Activated effector memory CD4-positive, alpha-beta T cell treated with anti-CD3 and anti-CD28 coated beads, Interleukin-2, amount 50 U/mL, for 16 hours (primary cell): ENCODE measurements around the gene PHACTR1.
"Not testable (repeated sequence)": the region's sequence is repeated elsewhere in the genome, so short reads cannot be mapped to it uniquely, and the experiment has no call there.

ENCODE experiments used
- DNase-seq: peaks from one replicate; pipeline ENCODE4 v3.0.0-alpha.2; 2020

Gene PHACTR1

GRCh38 chr6:12716298-12716916 is at the start of gene PHACTR1:
Gene PHACTR1, plus strand, starts transcription at chr6:12716767.
- no peak for DNase-seq

DNA sequence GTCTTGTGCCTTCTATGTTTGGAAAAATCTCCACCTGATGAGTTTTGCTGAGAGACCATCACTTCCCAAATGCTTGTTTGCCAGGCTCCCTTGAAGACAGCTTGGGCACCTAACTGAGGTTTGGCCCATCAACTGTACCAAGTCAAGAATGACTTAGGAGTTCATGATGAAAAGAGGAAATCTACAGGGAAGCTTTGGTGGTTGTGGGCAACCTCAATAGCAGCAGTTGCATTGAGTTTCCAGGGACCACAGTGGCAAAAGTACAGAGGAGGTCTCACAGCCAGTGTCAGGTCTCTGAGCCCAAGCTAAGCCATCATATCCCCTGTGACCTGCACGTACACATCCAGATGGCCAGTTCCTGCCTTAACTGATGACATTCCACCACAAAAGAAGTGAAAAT is 49.7 kb upstream of the PHACTR1 start:
- DNase-seq = no peak

GRCh38 chr6:12675931-12676330 is 40.6 kb upstream of the PHACTR1 start:
- no peak for DNase-seq

DNA sequence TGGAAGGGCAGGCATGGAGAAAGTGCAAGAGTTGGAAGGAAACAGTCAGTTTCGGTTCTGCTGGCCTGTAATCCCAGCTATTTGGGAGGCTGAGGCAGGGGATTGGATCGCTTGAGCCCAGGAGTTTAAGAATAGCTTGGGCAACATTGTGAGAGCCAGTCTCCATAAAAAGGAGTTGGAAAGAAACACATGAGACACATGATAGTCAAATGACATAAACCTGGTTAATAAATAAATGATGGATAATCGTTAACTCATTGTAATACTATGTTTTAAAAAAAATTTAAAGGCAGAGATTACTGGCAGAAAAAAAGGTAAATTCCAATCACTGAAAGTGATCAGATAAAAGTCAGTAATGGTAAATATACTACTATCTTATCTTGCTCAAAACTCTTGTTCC is 37.2 kb upstream of the PHACTR1 start:
- DNase-seq = no peak

DNA sequence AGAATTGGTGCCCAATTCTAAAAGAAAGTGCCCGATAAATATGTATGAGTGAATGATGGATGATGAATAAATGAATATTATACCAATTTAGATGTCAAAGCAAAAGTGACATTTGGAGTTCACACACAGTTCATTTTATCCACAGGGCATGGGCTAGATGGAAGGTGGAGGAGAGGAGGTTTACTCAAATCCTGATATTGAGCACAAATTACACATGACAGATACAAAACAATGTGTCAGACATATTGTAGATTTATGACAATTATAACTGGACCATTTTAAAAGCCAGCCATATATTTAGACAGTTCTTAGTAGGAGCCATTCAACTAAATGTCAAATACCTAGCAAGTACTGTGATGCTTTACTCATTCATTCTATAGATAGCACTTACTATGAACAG is 23.4 kb upstream of the PHACTR1 start:
- DNase-seq = no peak

DNA sequence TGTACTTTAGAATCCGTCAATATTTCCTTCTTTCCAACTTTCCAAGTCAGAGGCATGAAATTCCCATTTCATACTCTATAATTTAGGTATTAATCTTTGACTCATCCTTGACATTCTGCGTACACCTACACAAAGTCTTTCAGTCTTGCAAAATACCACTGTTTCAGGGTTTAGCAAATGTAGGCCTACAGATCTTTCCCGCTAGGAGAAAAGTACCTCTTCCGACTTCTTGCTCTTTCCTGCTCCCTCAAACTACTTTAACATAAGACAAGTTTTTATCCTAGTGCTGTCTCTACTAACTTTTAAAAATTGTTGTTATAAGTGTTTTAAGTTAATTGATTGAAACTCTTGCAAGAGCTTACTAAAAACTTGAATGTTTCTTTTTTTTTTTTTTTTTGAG is 18.3 kb upstream of the PHACTR1 start:
- DNase-seq = no peak

DNA sequence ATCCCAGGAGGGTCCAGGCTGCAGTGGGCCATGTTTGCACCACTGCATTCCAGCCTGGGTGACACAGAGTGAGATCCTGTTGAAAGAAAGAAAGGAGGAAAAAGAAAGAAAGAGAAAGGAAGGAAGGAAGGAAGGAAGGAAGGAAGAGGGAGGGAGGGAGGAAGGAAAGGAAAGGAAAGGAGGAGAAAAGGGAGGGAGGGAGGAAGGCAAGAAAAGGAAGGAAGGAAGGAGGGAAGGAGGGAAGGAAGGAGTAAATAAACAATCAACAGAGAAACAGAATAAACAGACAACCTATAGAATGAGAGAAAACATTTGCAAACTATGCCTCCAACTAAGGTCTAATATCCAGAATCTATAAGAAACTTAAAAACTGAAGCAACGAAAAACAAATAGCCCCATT is 11.6 kb upstream of the PHACTR1 start:
- no peak for DNase-seq

DNA sequence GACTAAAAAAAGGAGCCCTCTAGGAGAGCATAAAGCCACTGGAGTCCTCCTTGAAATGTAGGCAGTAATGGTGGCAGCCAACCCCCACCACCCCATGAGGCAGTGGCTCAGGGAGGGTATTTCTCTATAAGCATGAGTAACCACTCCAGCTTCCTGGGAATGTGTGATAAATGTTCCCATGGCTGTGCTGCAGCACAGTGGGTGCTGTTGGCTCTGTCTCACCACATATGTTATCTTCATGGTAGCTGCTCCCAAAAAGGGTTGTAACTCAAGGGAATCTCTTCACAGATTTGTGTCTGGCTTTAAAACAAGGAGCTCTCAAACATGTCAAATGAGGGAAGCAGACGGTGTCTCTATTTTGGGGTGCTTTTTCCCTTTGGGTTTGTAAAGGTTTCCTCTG is 7.5 kb upstream of the PHACTR1 start:
- DNase-seq = no peak

DNA sequence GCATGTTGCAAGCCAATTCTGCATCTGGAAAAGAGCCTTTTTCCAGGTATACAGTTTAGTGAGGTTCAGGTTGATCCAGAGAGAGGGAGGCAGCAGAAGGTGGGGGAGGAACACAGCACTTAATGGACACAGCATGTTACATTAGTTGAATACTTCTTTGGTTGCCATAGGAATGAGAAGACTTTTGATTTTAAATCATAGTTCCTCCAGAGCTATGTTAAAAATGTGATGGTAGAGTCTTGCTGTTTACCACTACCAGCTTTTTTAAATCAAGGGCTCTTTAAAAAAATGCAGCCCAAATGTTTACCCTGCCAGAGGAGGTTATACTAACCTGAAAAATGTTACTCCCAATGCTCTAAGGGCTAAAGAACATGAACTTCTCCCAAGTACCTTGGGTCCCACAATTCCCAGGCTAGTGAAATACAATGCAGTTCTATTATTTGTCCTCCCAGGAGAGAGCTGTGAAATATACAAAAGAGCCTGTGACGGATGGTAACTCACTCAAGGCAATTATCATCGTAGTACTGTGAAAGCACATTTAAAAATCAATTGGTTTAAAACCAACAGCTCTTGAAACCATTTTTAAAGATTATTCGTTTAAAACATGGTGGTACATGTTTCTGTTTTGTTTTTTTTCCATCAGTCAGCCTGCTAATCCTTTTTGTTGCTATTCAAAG is 6.9 kb upstream of the PHACTR1 start:
- no peak for DNase-seq

DNA sequence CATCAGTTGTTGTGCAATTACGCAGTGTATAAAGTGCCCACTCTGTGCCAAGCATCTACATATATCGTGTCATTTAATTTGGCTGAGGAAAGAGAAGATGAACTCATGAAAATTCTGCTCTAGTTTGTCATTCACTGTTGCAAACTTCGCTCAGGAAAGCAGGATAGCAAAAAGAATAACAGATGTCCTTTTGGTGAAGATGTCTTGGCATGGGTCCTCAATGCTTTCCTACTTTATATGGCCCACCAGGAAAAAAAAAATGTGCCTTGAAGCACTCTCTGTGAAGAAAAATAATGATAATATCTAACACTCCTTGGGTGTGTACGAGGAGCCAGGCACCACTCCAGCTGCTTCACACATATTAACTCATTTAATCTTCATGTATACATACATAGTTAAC is 5.6 kb upstream of the PHACTR1 start:
- no peak for DNase-seq

- DNase-seq = no peak
Observed at GRCh38 chr6:12714022-12714421, 2.5 kb upstream of the PHACTR1 start.

DNA sequence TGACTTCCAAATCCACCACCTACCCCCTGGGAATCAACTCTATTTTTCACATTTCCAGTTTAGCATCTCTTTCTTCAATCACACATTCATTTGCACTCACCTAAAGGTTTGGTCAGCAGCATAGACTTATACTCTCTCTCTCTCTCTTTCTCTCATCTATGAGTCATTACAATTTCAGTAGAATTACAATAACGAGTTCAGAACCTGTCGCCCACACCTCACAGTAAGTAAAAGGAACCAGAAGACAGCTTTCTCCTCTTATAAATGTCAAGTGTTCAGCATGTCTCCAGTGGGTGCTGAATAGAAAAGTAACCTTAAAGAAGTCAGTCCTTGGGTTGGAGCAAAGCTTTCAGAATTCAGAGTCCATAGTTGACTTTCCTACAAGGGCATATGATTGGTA is 1.1 kb upstream of the PHACTR1 start:
- no peak for DNase-seq

- DNase-seq = no peak
Observed at GRCh38 chr6:12717356-12717755, 789 bp downstream of the PHACTR1 start.

GRCh38 chr6:12718015-12718414 is 1.4 kb downstream of the PHACTR1 start:
- no peak for DNase-seq

- DNase-seq = no peak
Observed at GRCh38 chr6:12719017-12719416, 2.5 kb downstream of the PHACTR1 start.

DNA sequence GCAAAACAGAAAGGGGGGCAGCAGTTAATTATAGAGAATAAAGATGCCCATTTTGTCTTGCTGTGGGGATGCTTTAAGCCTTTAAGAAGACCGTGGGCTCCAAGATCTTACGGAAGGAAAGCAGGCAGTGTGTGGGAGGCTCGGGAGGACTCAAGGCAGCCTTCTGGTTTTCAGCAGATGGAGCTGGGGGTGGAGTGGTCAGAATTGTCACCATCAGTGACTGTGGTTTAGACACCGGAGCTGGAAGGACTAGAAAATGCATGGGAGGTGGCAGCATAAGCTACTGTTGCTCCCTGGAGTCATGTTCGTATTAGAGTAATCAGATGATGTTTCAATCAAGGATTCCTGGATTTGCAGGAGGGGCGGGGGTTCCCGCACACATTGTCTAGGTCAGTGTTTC is 3.7 kb downstream of the PHACTR1 start:
- no peak for DNase-seq

DNA sequence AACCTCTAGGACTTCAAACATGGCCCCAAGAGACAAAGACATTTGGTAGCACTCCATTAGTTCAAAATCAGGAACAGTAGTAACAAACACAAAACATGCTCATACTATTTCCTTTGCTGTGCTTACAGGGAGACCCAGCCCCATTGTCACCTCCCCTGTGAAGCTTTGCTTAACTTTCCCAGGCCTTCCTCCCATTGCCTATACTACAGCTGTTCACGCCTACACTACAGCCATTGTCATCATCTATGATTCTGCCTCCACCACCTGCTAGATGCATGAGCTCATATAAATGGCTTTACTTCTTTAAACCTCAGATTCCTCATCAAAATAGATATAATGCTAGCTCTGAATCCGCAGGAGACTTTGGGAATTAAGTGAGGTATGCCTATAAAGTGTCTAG is 8.7 kb downstream of the PHACTR1 start:
- DNase-seq = no peak

DNA sequence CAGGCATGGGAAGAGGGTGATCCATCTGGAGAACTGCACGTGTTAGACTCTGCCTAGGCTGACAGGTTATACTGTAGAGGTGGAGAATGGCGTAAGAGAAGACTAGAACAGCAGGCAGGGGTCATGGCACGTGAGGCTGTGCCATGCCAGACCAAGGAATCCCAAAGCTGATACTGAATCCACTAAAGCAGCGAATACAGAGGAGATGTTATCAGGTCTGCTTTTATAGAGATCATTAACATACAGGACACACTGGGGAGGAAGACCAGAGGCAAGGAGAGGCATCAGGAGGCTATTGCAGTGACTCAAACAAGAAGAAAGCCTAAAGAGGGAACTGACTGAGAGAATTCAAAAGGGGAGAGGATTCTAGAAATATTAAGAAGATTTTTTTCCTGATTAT is 12.9 kb downstream of the PHACTR1 start:
- DNase-seq = no peak

DNA sequence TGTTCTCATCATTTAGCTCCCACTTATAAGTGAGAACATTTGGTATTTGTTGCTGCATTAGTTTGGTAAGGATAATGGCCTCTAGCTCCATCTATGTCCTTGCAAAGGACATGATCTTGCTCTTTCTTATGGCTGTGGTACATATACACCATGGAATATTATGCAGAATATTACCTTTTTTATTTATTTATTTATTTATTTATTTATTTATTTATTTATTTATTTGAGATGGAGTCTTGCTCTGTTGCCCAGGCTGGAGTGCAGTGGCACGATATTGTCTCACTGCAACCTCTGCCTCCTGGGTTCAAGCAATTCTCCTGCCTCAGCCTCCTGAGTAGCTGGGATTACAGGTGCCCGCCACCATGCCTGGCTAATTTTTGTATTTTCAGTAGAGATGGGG is 14.2 kb downstream of the PHACTR1 start:
- DNase-seq = not testable (repeated sequence)

- no peak for DNase-seq
Observed at GRCh38 chr6:12733876-12734275, 17.3 kb downstream of the PHACTR1 start.

GRCh38 chr6:12735786-12736185 is 19.2 kb downstream of the PHACTR1 start:
- no peak for DNase-seq

DNA sequence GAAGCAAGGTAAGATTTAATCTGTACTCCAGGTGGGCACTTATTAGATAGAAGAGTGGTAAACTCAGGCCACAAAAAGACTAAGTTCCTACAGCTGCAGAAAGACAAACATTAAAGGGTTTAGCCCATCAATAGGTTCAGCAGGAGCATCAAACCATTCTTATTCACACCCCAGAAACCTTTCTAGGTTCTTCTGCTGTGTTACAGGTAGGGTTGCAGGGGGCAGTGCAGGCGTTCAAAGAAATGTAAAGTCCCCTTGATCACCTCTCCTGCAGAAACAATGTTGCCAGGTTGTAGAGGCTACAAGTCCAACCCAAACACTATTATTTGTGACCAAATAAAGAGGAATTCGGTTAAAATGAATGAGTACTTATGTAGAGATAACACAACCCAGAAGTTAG is 31.8 kb downstream of the PHACTR1 start:
- no peak for DNase-seq

DNA sequence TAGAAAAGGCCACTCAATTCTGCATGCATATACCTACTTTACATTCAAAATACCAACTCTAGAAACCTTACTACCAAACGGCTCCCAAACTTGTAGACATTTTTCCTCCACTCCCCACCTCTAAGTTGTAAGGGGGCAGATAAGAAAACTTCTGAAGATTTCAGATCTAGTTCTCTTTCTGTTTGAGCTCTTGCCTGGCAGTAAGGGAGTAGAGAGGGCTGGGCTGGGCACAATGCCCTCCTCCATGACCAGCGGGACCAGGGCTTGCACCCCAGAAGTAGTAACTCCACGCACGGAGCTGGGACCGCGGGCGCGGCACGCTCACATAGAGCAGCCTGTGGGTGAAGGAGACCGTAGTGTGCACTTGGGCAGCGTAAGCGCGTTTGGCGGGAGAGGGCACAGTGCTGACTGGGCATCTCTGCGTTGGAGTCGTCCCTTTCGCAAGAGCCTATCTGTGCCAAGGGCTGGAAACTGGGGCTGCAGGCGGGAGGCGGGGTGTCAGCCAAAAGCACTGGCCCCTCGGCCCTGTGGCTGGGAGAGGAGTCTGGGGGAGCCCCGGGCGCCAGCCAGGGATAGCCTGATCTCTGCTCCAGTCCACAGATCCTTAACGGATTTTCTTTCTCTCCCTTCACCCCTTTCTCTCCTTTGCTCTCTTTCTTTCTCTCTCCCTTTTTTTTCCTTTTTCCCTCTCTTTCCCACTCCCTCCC is 32.4 kb downstream of the PHACTR1 start:
- no peak for DNase-seq
